Cardiac muscle cell (in vitro differentiated cells and primary cell): Measurements from ENCODE around the gene ZNF853. TPM values are rescaled to one million over a fixed set of nuclear protein-coding genes. Genes with fewer than 3 reads are reported as not detected.

Source experiments
- DNase-seq, 2 donors: peaks; one replicate each; pipeline versions ENCODE4 v3.0.0 to v3.0.0-alpha.2; 2010 to 2017; ENCODE audit warnings: low read depth in 1 of 2, low spot score in 1 of 2
- H3K27ac ChIP-seq: fragments of 200-600 bp; sonication (generic); 2 replicates; pipeline ENCODE4 v1.5.1; 2016
- H3K27me3 ChIP-seq: fragments of 200-600 bp; sonication (generic); 2 replicates; pipeline ENCODE4 v1.6.0; 2016; ENCODE audit warnings: control low read depth
- H3K36me3 ChIP-seq: fragments of 200-600 bp; sonication (generic); 2 replicates; pipeline ENCODE4 v1.5.1; 2016; ENCODE audit warnings: control low read depth
- H3K4me1 ChIP-seq: fragments of 200-600 bp; sonication (generic); 2 replicates; pipeline ENCODE4 v1.8.1; 2017; ENCODE audit warnings: low read depth, mild to moderate bottlenecking, mixed run types
- H3K4me3 ChIP-seq: fragments of 200-600 bp; sonication (generic); 2 replicates; pipeline ENCODE4 v1.5.1; 2016; ENCODE audit warnings: mild to moderate bottlenecking
- H3K9me3 ChIP-seq: fragments of 200-600 bp; sonication (generic); 2 replicates; pipeline ENCODE4 v1.5.1; 2017; ENCODE audit warnings: low read depth, mild to moderate bottlenecking, control low read depth
- CTCF ChIP-seq: IDR thresholded peaks from 2 replicates; pipeline ENCODE4 v1.5.1; 2012; ENCODE audit warnings: low read depth, mild to moderate bottlenecking, low read length
- polyA plus RNA-seq: library from polyadenylated mRNA; unstranded; fragments of >200 nt; fragmentation: Nextera tagmentation; extraction: Ambion mirVana; gene quantifications from 2 replicates; pipeline ENCODE4 v1.2.1, GENCODE V29; 2016
- total RNA-seq: library from RNA; depleted of rRNA; stranded (reverse); fragments of >200 nt; gene quantifications from 2 replicates; pipeline ENCODE4 v1.2.3, GENCODE V29; 2016

Gene ZNF853
- 31.3 and 32.2 TPM in 2 replicates for total RNA-seq
- polyA plus RNA-seq = 16.8 and 20.8 TPM in 2 replicates

- no peak for TF ChIP-seq CTCF
- Histone ChIP-seq H3K4me1 (peaks cover 3% of the 10 kb centered on the region), H3K9me3 (no peaks in the 10 kb centered on the region), H3K27me3 (no peaks in the 10 kb centered on the region), H3K36me3 (peaks cover 5% of the 10 kb centered on the region), H3K27ac (no peak within 1 kb of the TSS), H3K4me3 (peak within 1 kb of the TSS; percentile 63)
- DNase-seq = peak in 1 of 2 donors; percentile 80
These were observed at the start of gene ZNF853 for GRCh38 chr7:6614953-6615722. Gene ZNF853, plus strand, starts transcription at chr7:6615610. Its CDS starts 565 bp downstream, at chr7:6616175.

GRCh38 chr7:6565655-6566054 is 49.8 kb upstream of the ZNF853 start:
- Histone ChIP-seq H3K4me3 (no peak overlapping the region), H3K4me1 (no peaks in the 10 kb centered on the region), H3K27me3 (no peaks in the 10 kb centered on the region), H3K27ac (no peak overlapping the region), H3K9me3 (no peaks in the 10 kb centered on the region), H3K36me3 (no peaks in the 10 kb centered on the region)
- no peak for TF ChIP-seq CTCF
- no peak for DNase-seq

GRCh38 chr7:6567886-6568285 is 47.5 kb upstream of the ZNF853 start:
- H3K4me3 ChIP-seq = no peak overlapping the region
- no peaks in the 10 kb centered on the region for H3K9me3 ChIP-seq
- no peak for TF ChIP-seq CTCF
- no peak for DNase-seq
- no peaks in the 10 kb centered on the region for H3K4me1 ChIP-seq
- H3K36me3 ChIP-seq = no peaks in the 10 kb centered on the region
- H3K27ac ChIP-seq = no peak overlapping the region
- no peaks in the 10 kb centered on the region for H3K27me3 ChIP-seq

GRCh38 chr7:6571160-6571779 is 44.1 kb upstream of the ZNF853 start:
- DNase-seq = no peak
- no peak for TF ChIP-seq CTCF
- H3K9me3 ChIP-seq = no peaks in the 10 kb centered on the region
- no peak overlapping the region for H3K27ac ChIP-seq
- H3K27me3 ChIP-seq = no peaks in the 10 kb centered on the region
- no peaks in the 10 kb centered on the region for H3K36me3 ChIP-seq
- H3K4me3 ChIP-seq = no peak overlapping the region
- no peaks in the 10 kb centered on the region for H3K4me1 ChIP-seq

GRCh38 chr7:6575281-6576023 is 40.0 kb upstream of the ZNF853 start:
- Histone ChIP-seq H3K4me1 (no peaks in the 10 kb centered on the region), H3K27me3 (no peaks in the 10 kb centered on the region), H3K27ac (no peak overlapping the region), H3K4me3 (no peak overlapping the region), H3K9me3 (no peaks in the 10 kb centered on the region), H3K36me3 (no peaks in the 10 kb centered on the region)
- TF ChIP-seq CTCF = no peak
- no peak for DNase-seq
